ENCODE results near the gene DENND6A. TPM values are rescaled to one million over a fixed set of nuclear protein-coding genes. Genes with fewer than 3 reads are reported as not detected.
"Not testable (repeated sequence)": the region's sequence is repeated elsewhere in the genome, so short reads cannot be mapped to it uniquely, and the experiment has no call there.

The DENND6A gene
- total and polyA plus RNA-seq, 12 donors = 7.8 to 29.3 (median 19.0) TPM

- intact Hi-C loops (cut with DNase I) = no loop called here
These were observed 22.8 kb upstream of the DENND6A start for GRCh38 chr3:57715686-57716085.

GRCh38 chr3:57709559-57709958 lies 16.7 kb upstream of the DENND6A start:
- DNase-seq = no peak
- Histone ChIP-seq H3K27me3 (no peaks in the 10 kb centered on the region), H3K9me3 (replicated peaks in 1 of 3) (no peaks in the 10 kb centered on the region), H3K4me1 (replicated peaks in 1 of 2) (no peaks in the 10 kb centered on the region), H3K4me3 (no peak overlapping the region), H3K36me3 (replicated peaks in 1 of 2) (no peaks in the 10 kb centered on the region), H3K27ac (no peak overlapping the region)
- TF ChIP-seq POLR2A (IDR thresholded peaks at IDR 0.05) (no peak), CTCF (IDR thresholded peaks at IDR 0.05) (no peak)
- 33 to 38% (median 34%) methylated on average over 2 of the region's 2 CpGs for WGBS, 4 donors
- intact Hi-C loops (cut with DNase I) = no loop called here

More at GRCh38 chr3:57715686-57716085, 22.8 kb upstream of the DENND6A start:
- Histone ChIP-seq H3K27ac (no peak overlapping the region), H3K36me3 (replicated peaks in 1 of 2) (no peaks in the 10 kb centered on the region), H3K4me1 (replicated peaks in 1 of 2) (no peaks in the 10 kb centered on the region), H3K27me3 (no peaks in the 10 kb centered on the region), H3K4me3 (no peak overlapping the region), H3K9me3 (replicated peaks in 1 of 3) (no peaks in the 10 kb centered on the region)
- 80 to 91% (median 87%) methylated on average over 4 of the region's 4 CpGs for WGBS, 4 donors
- no peak for TF ChIP-seq POLR2A (IDR thresholded peaks at IDR 0.05)
- no peak for TF ChIP-seq CTCF (IDR thresholded peaks at IDR 0.05)
- no peak for DNase-seq

- no peaks in the 10 kb centered on the region for H3K4me1 ChIP-seq (replicated peaks in 1 of 2)
- 45 to 68% (median 55%) methylated on average over 2 of the region's 2 CpGs for WGBS, 4 donors
- no peak for TF ChIP-seq POLR2A (IDR thresholded peaks at IDR 0.05)
- TF ChIP-seq CTCF (IDR thresholded peaks at IDR 0.05) = no peak
- H3K4me3 ChIP-seq = no peak overlapping the region
- H3K27me3 ChIP-seq = no peaks in the 10 kb centered on the region
- H3K36me3 ChIP-seq (replicated peaks in 1 of 2) = no peaks in the 10 kb centered on the region
- H3K27ac ChIP-seq = no peak overlapping the region
- DNase-seq = no peak
- intact Hi-C loops (cut with DNase I) = no loop called here
- H3K9me3 ChIP-seq (replicated peaks in 1 of 3) = no peaks in the 10 kb centered on the region
These were observed 16.2 kb upstream of the DENND6A start for GRCh38 chr3:57709031-57709430.

GRCh38 chr3:57706462-57706861 lies 13.6 kb upstream of the DENND6A start:
- H3K36me3 ChIP-seq (replicated peaks in 1 of 2) = no peaks in the 10 kb centered on the region
- TF ChIP-seq CTCF (IDR thresholded peaks at IDR 0.05) (no peak), POLR2A (IDR thresholded peaks at IDR 0.05) (no peak)
- no peak overlapping the region for H3K27ac ChIP-seq
- no peak overlapping the region for H3K4me3 ChIP-seq
- no peaks in the 10 kb centered on the region for H3K4me1 ChIP-seq (replicated peaks in 1 of 2)
- intact Hi-C loops (cut with DNase I) = no loop called here
- 44 to 63% (median 52%) methylated on average over 3 of the region's 3 CpGs for WGBS, 4 donors
- no peaks in the 10 kb centered on the region for H3K27me3 ChIP-seq
- H3K9me3 ChIP-seq (replicated peaks in 1 of 3) = no peaks in the 10 kb centered on the region
- no peak for DNase-seq

- H3K36me3 ChIP-seq (replicated peaks in 1 of 2); DNase-seq; H3K9me3 ChIP-seq (replicated peaks in 1 of 3); H3K4me1 ChIP-seq (replicated peaks in 1 of 2); H3K27me3 ChIP-seq; H3K4me3 ChIP-seq; intact Hi-C loops (cut with DNase I); H3K27ac ChIP-seq: not testable (repeated sequence)
- WGBS, 4 donors = 79 to 96% (median 91%) methylated on average over 3 of the region's 3 CpGs
These were observed 12.5 kb upstream of the DENND6A start for GRCh38 chr3:57705351-57705750.

Data from adrenal gland (tissue), 12 donors.